Measurements from ENCODE around the gene AKAP6.

GRCh38 chr14:32805979-32806378 is 476.9 kb downstream of the AKAP6 start:
- TF ChIP-seq, protein P1, sequence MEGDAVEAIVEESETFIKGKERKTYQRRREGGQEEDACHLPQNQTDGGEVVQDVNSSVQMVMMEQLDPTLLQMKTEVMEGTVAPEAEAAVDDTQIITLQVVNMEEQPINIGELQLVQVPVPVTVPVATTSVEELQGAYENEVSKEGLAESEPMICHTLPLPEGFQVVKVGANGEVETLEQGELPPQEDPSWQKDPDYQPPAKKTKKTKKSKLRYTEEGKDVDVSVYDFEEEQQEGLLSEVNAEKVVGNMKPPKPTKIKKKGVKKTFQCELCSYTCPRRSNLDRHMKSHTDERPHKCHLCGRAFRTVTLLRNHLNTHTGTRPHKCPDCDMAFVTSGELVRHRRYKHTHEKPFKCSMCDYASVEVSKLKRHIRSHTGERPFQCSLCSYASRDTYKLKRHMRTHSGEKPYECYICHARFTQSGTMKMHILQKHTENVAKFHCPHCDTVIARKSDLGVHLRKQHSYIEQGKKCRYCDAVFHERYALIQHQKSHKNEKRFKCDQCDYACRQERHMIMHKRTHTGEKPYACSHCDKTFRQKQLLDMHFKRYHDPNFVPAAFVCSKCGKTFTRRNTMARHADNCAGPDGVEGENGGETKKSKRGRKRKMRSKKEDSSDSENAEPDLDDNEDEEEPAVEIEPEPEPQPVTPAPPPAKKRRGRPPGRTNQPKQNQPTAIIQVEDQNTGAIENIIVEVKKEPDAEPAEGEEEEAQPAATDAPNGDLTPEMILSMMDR (IDR thresholded peaks at IDR 0.05 in 2 of 3, conservative IDR thresholded peaks at IDR 0.05 in 1 of 3; ENCODE audit: control insufficient read depth in 2 of 3, extremely low read depth in 1 of 3, insufficient read depth in 1 of 3, low read depth in 3 of 3, low read length in 3 of 3), result no peak
- TF ChIP-seq YY1 (IDR thresholded peaks at IDR 0.05; ENCODE audit: low read depth, low read length), result no peak
- TF ChIP-seq SIN3A (IDR thresholded peaks at IDR 0.05; ENCODE audit: low read depth, low read length), result no peak
- no peak for TF ChIP-seq ESRRA (IDR thresholded peaks at IDR 0.05; ENCODE audit: low read length)
- TF ChIP-seq, protein P2, sequence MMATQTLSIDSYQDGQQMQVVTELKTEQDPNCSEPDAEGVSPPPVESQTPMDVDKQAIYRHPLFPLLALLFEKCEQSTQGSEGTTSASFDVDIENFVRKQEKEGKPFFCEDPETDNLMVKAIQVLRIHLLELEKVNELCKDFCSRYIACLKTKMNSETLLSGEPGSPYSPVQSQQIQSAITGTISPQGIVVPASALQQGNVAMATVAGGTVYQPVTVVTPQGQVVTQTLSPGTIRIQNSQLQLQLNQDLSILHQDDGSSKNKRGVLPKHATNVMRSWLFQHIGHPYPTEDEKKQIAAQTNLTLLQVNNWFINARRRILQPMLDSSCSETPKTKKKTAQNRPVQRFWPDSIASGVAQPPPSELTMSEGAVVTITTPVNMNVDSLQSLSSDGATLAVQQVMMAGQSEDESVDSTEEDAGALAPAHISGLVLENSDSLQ (IDR thresholded peaks at IDR 0.05), result no peak
- no peak for TF ChIP-seq ELK1 (IDR thresholded peaks at IDR 0.05; ENCODE audit: low read depth, low read length)
- TF ChIP-seq NBN (IDR thresholded peaks at IDR 0.05), result no peak
- TF ChIP-seq POLR2A (IDR thresholded peaks at IDR 0.05; ENCODE audit: low read depth, low read length), result no peak
- TF ChIP-seq EZH2 (IDR thresholded peaks at IDR 0.05; ENCODE audit: borderline replicate concordance, control insufficient read depth, low read depth, low read length), result no peak
- TF ChIP-seq TCF7 (IDR thresholded peaks at IDR 0.05; ENCODE audit: borderline replicate concordance), result no peak
- TF ChIP-seq POLR2AphosphoS5 (IDR thresholded peaks at IDR 0.05; ENCODE audit: low read length), result no peak
- TF ChIP-seq, protein P3, sequence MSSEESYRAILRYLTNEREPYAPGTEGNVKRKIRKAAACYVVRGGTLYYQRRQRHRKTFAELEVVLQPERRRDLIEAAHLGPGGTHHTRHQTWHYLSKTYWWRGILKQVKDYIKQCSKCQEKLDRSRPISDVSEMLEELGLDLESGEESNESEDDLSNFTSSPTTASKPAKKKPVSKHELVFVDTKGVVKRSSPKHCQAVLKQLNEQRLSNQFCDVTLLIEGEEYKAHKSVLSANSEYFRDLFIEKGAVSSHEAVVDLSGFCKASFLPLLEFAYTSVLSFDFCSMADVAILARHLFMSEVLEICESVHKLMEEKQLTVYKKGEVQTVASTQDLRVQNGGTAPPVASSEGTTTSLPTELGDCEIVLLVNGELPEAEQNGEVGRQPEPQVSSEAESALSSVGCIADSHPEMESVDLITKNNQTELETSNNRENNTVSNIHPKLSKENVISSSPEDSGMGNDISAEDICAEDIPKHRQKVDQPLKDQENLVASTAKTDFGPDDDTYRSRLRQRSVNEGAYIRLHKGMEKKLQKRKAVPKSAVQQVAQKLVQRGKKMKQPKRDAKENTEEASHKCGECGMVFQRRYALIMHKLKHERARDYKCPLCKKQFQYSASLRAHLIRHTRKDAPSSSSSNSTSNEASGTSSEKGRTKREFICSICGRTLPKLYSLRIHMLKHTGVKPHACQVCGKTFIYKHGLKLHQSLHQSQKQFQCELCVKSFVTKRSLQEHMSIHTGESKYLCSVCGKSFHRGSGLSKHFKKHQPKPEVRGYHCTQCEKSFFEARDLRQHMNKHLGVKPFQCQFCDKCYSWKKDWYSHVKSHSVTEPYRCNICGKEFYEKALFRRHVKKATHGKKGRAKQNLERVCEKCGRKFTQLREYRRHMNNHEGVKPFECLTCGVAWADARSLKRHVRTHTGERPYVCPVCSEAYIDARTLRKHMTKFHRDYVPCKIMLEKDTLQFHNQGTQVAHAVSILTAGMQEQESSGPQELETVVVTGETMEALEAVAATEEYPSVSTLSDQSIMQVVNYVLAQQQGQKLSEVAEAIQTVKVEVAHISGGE (CRISPR knock-in tag; IDR thresholded peaks at IDR 0.05), result no peak
